GM18517 (cell line): ENCODE results near the gene CIDEC.
"Not testable (repeated sequence)": the region's sequence is repeated elsewhere in the genome, so short reads cannot be mapped to it uniquely, and the experiment has no call there.

Experiments
- ATAC-seq: cut with Tn5 transposase; IDR thresholded peaks from one replicate; pipeline ENCODE4 v1.9.1; 2021; ENCODE audit warnings: mild to moderate bottlenecking, moderate library complexity; ENCODE audit not compliant: unreplicated experiment

CIDEC gene

DNA sequence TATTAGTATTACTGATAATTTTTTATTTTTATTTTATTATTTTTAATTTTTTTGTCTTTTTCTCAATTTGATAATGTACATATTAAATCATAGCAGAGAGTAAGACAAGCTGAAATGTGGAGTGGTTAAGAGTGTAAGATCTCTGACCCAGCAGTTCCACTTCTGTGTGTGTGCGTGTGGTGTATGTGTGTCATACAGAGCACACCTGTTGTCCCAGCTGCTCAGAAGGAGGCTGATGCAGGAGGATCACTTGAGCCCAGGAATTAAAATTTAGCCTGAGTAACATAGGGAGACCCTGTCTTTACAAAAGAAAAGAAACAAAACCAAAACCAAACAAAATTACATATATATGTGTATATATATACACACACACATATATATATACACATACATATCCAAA lies 1.4 kb upstream of the CIDEC start:
- ATAC-seq, result no peak

DNA sequence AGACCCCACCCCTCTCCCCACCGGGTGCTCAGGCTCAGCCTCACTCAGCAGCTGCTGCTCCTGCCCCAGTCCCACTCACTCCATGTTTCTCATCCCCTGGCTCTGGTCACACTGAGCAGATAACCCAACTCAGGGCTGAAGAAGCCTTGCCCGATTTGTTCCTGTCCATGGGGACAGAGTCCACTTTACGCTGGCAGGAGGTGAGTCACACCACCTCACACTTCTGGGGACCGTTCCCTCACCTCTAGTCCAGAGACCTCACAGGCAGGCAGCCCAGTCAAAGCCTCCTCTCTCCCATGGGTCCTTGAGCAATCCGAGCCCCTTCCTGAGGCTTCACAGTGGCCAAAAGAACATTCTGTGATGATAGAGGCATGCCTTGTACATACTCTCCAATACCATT lies 1.4 kb downstream of the CIDEC start:
- ATAC-seq, result no peak

DNA sequence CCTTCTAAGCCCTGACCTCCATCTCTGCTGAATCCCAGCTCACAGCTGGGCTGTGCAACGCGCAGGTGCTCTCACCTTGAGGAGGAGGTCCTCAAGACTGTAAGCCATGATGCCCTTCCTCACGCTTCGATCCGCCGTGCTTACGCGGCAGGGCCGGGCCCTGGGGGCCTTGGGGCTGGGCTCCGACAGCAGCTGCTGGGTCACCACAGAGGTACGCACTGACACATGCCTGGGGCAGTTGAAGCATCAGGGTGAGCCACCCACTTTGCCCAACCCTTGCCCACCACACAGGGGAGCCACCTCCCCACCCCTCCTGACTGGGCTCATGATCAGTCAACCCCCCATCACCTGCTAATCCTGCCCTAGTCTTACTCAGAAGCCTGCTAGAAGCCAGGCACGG lies 3.1 kb downstream of the CIDEC start:
- no peak for ATAC-seq

DNA sequence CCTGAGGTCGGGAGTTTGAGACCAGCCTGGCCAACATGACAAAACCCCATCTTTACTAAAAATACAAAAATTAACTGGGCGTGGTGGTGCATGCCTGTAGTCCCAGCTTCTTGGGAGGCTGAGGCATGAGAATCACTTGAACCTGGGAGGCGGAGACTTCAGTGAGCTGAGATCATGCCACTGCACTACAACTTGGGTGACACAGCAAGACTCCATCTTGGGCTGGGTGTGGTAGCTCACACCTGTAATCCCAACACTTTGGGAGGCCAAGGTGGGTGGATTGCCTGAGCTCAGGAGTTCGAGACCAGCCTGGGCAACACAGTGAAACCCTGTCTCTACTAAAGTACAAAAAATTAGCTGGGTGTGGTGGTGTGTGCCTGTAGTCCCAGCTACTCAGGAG lies 3.8 kb downstream of the CIDEC start:
- ATAC-seq, result not testable (repeated sequence)

DNA sequence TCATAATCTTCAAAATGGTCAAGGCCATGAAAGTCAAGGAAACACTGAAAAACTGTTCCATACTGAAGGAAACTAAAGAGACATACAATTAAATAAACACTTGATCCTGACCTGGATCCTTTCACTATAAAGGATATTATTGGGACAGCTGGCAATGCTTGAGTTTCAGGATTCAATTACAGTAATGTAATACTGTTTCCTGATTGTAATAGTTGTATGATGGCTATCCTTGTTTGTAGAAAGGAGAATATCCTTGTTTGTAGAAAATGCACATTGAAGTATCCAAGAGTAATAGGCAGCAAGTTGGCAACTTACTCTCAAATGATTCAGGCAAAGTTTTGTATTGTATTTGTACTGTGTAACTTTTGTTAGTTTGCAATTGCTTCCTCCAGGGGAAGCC lies 4.6 kb downstream of the CIDEC start:
- ATAC-seq, result no peak

DNA sequence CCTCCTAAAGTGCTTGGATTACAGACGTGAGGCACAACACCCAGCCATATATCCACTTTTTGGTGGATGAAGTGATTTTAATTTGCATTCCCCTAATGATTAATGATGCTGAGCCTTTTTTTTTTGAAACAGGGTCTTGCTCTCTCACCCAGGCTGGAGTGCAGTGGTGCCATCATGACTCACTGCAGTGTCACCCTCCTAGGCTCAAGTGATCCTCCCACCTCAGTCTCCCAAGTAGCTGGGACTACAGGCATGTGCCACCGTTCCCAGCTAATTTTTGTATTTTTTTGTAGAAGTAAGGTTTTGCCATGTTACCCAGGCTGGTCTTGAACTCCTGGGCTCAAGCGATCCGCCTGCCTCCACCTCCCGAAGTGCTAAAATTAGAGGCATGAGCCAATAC lies 8.0 kb downstream of the CIDEC start:
- ATAC-seq, result not testable (repeated sequence)

DNA sequence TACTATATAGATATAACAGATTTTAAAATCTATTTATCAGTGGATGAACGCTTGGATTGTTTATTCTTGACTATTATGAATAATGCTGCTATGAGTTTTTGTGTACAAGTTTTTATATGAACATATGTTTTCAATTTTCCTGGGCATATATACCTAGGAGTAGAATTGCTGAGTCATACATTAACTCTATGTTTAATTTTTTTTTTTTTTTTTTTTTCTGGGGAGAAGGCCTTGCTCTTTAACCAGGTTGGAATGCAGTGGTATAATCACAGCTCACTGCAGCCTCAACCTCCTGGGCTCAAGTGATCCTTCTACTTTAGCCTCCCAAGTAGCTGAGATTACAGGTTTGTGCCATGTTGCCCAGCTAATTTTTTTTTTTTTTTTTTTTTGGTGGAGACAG lies 9.1 kb downstream of the CIDEC start:
- no peak for ATAC-seq

DNA sequence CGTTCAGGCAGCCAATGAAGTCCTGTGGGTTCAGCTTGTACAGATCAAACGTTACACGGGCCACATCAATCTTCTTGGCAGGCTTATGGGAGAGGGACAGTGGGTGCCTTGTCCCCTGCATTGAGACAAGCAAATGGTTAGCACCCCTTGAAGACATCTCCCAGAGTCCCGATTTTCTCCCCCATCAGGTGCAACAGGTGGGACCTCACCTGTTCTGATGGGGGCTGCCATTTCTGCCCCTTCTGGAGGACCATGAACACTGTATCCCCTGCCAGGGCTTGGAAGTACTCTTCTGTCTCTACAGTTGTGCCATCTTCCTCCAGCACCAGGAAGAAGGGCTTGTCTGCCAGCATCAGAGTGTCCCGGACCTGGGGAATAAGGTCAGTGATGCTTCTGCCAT lies 10.1 kb downstream of the CIDEC start:
- no peak for ATAC-seq

DNA sequence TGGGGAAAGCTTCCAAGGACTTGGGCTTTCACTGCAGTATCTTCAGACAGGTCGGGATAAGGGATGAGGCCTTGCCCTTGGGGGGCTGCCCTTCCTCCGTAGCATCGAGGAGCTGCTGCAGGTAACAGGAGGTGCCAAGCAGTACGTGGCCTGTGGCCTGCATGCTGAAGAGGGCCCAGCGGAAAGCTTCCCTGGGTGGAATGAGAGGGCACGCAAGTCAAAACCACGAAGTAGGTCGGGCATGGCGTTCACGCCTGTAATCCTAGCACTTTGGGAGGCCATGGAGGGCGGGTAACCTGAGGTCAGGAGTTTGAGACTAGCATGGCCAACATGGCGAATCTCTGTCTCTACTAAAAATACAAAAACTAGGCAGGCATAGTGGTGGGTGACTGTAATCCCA lies 12.9 kb downstream of the CIDEC start:
- ATAC-seq, result no peak

DNA sequence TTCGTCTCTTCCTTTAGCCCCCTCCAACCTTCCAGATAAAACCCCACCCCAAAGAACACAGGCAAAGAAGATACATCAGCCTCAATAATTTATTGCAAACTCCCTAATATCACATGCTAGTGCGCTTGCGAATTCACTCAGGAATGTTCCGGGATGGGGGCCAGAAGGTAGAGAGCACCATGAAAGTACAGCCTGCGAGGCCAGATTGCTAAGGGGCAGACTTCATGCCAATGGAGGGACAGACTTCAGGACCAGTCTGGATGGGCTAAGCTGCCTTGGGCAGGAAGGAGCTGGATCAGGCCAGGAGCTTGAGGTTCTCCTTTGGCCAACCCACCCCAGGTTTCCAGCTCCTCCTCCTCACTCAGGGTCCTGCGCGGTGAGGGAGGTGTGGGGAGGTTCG lies 13.4 kb downstream of the CIDEC start:
- ATAC-seq, result no peak

DNA sequence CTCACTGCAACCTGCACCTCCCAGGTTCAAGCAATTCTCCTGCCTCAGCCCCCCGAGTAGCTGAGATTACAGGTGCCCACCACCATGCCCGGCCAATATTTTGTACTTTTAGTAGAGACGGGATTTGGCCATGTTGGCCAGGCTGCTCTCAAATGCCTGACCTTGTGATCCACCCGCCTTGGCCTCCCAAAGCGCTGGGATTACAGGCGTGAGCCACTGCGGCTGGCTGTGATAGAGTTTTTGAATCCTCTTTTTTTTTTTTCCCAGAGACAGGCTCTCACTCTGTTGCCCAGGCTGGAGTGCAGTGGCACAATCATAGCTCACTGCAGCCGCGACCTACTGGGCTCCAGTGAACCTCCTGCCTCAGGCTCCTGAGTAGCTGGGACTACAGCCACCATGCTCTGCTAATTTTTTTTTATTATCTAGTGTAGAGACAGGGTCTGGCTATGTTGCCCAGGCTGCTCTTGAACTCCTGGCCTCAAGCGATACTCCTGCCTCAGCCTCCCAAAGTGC lies 14.9 kb downstream of the CIDEC start:
- ATAC-seq, result not testable (repeated sequence)

DNA sequence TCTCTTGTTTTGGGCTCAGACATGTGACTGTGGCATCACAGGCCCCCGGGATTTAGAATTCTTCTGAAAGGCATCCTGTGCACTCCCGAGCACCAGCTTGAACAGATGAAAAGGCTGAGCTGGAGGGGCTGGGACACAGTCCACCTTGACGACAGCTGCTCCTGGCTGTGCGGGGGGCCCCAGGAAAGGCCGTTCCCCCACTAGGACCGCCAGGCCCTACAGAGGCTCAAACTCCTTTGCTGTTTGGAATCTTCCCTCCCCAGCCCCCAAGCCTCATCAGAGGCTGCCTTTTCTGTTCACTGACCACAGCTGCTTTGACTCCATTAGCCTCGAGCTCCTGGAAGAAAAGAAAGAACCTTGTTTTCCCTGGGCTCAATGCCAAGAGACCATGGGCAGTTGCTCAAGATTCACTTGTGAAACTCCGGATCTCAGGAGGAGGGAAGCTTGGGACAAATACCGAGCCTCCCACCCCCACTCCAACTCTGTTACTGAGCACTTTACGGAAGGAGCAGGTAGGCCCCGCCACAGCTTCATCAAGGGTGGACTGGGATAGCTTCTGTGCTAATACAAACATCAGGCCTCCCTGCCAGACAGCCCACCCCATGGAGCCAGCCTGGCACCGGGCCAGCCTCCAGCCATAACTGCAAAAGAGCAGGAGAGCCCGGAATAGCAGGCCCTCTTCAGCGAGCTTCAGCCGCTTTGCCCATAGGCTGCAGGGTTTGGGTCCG lies 15.7 kb downstream of the CIDEC start:
- ATAC-seq, result no peak

DNA sequence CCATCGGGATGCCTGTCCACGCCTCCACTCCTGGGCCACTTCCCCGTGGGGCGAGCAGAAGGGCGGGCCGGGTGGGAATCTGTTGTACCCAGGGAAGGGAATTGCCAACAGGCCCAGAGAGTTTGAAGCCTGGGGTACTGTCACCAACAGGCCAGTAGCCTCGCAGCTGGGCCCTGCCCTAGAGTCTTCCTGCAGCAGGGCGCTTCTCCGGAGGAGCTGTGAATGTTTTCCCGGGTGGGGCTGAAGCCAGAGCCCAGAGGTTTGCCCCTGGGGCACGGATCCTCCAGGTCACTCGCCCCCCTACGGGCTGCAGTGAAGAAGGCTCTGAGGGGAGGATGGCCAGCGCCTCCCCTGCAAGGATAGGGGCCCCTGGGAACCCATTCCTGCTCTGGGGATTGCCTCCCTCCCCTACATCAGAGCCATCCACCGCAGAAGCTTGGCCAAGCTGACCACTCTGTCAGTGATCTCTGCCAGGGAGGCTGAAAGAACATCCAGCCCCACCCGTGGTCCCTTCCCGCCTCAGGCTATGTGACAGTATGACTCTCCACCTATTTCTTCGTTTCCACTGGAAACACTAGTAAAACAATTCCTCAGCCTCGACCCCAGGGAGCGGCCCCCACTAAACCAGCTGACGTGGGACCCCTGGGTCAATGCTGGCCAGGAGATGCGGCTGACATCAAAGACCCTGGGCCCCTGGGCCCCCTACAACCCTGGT lies 16.8 kb downstream of the CIDEC start:
- no peak for ATAC-seq

DNA sequence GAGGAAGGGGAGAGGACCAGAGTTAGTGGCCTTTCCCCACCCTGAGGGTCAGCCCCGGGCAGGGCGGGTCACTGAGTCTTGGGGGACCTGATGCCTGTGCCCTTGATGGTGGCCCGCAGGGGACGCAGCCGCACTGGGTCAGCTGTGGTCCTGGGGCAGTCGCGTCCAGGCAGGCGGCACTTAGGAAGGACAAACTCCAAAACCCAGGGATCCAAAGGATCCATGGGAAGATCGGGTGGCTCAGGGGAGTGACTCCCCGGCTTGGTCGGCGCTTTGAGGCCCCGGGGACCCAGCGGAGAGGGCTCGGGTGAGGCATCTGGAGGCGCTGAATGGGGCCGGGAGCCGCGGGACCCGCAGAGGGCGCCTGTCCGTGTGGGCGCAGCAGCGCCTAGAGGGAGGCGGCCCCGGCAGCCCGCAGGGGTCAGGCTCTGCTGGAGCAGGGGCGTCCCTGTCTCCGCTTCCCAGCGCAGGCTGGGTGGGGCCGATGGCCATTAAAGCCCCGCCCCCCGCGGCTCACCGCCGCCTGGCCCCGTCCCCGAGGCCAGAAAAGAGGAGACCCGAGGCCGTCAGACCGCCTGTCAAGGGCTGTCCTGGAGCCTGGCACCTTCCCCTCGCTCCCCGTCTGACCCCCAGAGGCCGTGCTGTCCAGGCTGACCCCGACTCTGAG lies 17.5 kb downstream of the CIDEC start:
- no peak for ATAC-seq

DNA sequence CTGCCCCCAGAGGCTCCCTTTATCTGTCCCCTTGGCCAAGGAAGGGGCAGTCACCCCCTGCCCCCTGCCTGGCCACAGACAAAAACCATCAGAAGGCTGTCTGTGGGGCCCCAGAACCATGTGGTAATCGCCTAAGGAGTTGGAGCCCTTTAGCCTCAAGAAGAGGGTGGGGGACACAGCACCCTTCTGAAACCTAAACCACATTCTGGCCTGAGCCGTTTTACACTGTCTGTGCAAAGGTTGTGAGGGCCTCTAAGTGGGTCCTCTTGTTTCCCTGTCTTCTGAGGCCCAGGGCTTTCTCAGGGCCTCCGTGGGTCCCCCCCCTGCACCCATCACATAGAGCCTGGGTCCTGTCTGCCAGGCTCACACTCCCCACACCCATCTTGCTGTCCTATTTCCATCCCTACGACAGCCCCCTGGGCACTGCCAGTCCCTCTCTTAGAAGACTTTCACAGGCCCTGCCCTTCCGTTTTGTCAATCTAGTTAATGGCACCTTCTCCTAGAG lies 18.4 kb downstream of the CIDEC start:
- ATAC-seq, result no peak

DNA sequence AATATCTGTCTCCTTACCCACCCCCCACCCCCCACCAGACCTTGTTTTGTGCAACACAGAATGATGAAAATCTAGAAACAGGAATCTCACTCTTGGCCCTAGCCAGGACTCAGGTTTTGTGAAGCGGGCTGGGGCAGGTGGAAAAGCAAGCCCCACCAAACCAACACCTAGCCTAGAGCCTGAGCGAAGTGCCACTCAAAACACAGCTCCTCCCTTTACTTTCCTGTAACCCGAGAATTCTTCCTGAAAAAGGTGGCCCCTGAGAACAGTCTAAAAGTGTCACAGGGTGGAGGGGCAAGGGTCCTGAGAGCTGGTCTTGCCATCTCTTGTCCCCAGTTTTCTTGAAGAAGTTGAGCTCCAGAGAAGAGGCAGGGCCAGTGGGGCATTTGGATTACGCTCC lies 18.9 kb downstream of the CIDEC start:
- ATAC-seq, result no peak

DNA sequence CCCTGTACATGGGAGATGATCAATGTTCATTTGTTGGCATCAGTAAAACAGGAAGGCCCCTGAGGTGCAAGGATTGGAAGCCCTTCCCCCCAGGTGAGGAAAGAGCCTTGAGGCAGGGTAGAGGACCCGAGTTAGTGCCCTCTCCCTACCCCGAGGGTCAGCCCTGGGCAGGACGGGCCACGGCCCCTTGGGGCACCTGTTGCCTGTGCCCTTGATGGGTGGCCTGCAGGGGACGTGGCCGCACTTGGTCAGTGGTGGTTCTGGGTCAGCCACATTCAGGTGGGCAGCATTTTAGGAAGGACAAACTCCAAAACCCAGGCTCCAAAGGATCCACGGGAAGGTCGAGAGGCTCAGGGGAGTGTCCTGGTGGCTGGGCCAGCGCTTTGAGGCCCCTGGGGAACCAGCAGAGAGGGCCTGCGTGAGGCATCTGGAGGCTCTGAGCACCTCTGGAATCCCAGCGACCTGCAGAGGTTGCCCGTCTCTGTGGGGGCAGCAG lies 20.5 kb downstream of the CIDEC start:
- no peak for ATAC-seq

DNA sequence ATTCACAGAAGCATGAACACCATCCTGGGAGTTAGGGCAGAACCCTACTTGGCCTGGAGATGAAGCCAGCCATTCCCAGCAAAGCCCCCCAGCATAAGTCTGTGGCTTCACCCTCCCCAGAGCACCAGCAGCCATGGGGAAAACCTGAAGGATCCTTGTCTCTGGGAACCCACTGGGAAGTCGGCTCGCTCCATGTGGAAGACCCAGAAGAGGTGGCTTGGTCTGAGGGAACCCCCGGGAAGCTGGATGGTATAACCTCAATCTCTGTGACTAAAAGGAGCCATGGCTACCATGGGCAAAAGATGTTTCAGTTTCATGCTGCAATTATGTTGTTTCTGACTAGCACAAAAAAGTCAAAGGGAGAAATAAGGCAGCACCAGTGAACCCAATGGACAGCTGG lies 24.5 kb downstream of the CIDEC start:
- no peak for ATAC-seq

DNA sequence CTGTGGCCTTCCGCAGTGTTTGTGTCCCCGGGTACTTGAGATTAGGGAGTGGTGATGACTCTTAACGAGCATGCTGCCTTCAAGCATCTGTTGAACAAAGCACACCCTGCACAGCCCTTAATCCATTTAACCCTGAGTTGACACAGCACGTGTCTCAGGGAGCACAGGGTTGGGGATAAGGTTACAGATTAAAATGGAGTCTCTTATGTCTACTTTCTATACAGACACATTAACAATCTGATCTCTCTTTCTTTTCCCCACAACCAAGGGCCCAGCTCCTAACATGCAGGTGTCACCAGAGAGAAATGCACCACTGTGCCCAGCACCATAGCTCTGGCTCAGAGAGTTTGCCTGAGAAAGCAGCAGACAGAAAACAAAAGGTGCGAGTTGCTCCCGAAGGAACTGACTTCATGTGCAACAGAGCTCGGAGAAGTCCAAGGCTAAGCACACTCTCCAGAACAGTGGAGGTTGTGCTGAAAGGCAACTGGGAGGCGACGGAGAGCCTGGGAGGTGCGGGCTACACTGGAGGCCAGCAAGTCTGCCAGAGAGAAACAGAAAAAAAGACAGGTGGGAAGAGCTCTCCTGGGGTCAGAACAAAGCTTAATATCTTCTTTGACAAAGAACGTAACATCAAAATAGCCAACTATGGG lies 25.6 kb downstream of the CIDEC start:
- ATAC-seq, result not testable (repeated sequence)

DNA sequence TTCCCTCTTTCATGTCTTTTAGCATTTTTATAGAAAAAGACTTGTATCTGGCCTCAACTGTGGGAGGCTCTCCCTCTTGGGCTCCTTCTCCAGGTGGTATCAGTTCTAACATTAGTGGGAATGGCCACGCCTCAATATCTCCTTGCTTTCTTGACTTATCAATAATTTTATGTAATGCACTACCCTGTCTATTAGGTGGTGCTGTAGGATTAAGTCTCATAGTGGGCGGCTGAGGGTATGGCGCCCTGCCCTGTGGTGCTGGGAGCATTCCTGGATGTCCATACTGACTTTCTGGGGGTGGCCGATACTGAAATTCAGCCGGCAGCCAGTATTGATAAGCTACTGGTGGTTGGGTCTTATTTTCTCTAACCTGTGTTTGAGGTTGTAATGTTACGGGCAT lies 27.5 kb downstream of the CIDEC start:
- ATAC-seq, result no peak

DNA sequence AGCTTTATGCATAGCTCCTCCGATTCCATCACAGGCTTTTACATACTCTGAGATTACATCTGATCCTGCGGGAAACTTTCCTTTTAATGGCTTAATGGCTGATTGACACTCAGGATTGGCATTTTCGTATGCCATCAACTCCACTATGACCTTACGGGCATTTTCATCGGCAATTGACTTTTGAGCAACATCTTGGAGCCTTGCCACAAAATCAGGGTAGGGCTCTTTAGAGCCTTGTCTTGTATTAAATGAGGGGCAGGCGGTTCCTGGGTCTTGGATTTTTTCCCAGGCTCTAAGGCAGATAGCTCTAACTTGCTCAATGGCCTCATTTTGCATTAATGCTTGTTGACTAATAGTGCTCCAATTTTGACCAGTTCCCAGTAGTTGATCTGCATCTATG lies 28.1 kb downstream of the CIDEC start:
- ATAC-seq, result not testable (repeated sequence)
